ENCODE results near the gene DYNLT4. TPM values are rescaled to one million over a fixed set of nuclear protein-coding genes. Genes with fewer than 3 reads are reported as not detected.

Gene DYNLT4
- total RNA-seq, 1 experiment from 2014 or later = 4.3 TPM

DNA sequence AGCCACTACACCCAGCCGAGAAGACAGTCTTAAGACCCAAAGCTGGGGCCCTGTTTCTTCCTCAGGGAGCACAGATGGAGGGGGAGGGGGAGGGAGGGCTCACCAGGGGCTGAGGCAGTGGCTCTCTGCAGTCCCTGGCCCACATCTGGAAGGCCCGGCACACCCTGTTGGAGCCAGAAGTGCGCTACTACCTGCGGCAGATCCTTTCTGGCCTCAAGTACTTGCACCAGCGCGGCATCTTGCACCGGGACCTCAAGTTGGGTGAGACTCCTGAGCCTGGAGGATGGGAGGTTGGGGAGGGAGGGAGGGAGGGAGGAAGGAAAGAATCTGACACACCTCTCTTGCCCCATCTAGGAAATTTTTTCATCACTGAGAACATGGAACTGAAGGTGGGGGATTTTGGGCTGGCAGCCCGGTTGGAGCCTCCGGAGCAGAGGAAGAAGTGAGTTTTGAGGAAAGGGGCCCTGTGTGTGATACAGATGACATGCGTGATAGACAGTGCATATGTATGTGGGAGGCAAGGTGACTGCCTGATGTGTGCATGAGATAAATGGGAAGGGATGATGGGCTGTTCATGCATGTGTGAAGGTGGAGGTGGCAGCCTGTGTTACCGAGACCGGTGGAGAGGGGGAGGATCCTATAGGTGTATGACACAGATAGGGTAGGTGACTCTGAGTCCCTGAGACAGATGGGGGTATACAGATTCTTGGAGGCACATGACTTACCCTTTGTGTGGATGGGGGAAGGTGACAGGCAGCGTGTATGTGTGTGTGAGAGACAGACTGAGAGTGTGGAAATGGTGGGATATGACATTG lies 5.5 kb downstream of the DYNLT4 start:
- no peaks in the 10 kb centered on the region for H3K9me2 ChIP-seq (ENCODE audit: insufficient read depth)
- peak overlapping the region; percentile 82 for H3K4me3 ChIP-seq
- H3K27ac ChIP-seq = peak overlapping the region; percentile 81
- H3K36me3 ChIP-seq (ENCODE audit: low read depth) = peaks cover 10% of the 10 kb centered on the region; the same call in 1 of the 2 replicates
- ChIA-PET POLR2A (ENCODE audit: unreplicated experiment) (interaction anchor here (0.6 kb wide), 1 partner anchor 26 kb away, joined by 3 read pairs; the partner anchor contains the start of gene RPS8), CTCF (interaction anchor here (0.7 to 1.0 kb wide), 2 partner anchors 81 to 209 kb away, joined by 4 to 13 read pairs; no protein-coding TSS in a partner anchor)
- peaks cover 41% of the 10 kb centered on the region for H3K79me2 ChIP-seq (ENCODE audit: low read depth)
- DNase-seq = peak in 1 of 2 experiments; percentile 59
- H2AFZ ChIP-seq = no peak overlapping the region
- H4K20me1 ChIP-seq (ENCODE audit: insufficient read depth) = no peaks in the 10 kb centered on the region
- peak overlapping the region; percentile 94 for H3K4me2 ChIP-seq
- intact Hi-C loops (cut with micrococcal nuclease; ENCODE audit: unreplicated experiment) = loop anchor here (1.0 to 10.0 kb wide), 5 partner anchors 18 to 783 kb away; partner anchors contain the start of genes KIF2C, NASP, RNU5D-1 and SLC6A9
- no peaks in the 10 kb centered on the region for H3K9me3 ChIP-seq (ENCODE audit: insufficient read depth, low read depth)
- no peaks in the 10 kb centered on the region for H3K27me3 ChIP-seq (ENCODE audit: insufficient read depth, low read depth)
- BruUV-seq (replicated peaks) = no TSS peak
- peaks cover 61% of the 10 kb centered on the region for H3F3A ChIP-seq (ENCODE audit: insufficient read depth, low read depth)
- peaks cover 59% of the 10 kb centered on the region for H3K4me1 ChIP-seq (replicated peaks; ENCODE audit: insufficient read depth)
- TF ChIP-seq, protein P1, sequence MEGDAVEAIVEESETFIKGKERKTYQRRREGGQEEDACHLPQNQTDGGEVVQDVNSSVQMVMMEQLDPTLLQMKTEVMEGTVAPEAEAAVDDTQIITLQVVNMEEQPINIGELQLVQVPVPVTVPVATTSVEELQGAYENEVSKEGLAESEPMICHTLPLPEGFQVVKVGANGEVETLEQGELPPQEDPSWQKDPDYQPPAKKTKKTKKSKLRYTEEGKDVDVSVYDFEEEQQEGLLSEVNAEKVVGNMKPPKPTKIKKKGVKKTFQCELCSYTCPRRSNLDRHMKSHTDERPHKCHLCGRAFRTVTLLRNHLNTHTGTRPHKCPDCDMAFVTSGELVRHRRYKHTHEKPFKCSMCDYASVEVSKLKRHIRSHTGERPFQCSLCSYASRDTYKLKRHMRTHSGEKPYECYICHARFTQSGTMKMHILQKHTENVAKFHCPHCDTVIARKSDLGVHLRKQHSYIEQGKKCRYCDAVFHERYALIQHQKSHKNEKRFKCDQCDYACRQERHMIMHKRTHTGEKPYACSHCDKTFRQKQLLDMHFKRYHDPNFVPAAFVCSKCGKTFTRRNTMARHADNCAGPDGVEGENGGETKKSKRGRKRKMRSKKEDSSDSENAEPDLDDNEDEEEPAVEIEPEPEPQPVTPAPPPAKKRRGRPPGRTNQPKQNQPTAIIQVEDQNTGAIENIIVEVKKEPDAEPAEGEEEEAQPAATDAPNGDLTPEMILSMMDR (conservative IDR thresholded peaks at IDR 0.05) = no peak
- TF ChIP-seq EZH2 (IDR thresholded peaks at IDR 0.05; ENCODE audit: low read depth) = no peak

DNA sequence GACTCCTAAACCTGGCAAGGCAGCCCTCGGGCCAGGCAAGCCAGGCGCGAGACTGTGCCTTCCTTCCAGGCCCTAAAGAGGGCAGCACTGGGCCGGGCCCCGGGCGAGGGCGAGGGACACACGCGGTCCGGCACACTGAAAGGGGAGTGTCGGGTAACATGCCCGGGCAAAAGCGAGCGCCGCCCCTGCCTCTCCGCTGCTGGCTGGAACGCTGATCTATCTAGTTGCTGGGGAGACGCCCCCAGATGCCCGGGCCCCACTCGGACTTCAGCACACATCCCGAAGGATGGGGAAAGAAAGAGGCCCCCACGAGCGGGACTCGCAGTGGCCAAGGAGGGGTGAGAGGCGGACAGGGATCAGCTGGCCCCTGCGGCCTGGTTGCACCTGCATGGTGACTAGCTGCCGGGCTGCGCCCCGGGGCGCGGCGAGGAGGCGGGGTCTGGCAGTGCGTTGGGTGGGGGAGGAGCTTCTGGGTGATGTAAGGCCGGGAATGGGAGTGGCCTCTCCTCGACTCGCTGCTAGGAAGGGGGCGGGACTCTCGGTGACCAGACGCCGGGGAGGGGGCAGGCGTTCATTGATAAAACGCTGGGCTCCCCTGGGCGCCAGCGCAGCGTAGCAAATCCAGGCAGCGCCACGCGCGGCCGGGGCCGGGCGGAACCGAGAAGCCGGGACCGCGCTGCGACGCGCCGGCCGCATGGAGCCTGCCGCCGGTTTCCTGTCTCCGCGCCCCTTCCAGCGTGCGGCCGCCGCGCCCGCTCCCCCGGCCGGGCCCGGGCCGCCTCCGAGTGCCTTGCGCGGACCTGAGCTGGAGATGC lies 7.2 kb downstream of the DYNLT4 start, which contains the start of gene PLK3:
TSS of gene PLK3 (plus strand) at position 608 of the 815 bp plus-strand sequence. CDS start at position 695, 87 bp downstream.
- peaks cover 32% of the 10 kb centered on the region for H3K79me2 ChIP-seq (ENCODE audit: low read depth)
- no peaks in the 10 kb centered on the region for H3K27me3 ChIP-seq (ENCODE audit: insufficient read depth, low read depth)
- intact Hi-C loops (cut with micrococcal nuclease; ENCODE audit: unreplicated experiment) = loop anchor here (2.0 to 10.0 kb wide), 4 partner anchors 37 to 785 kb away; partner anchors contain the start of genes KIF2C, NASP, RNU5D-1 and SLC6A9
- peak within 1 kb of the TSS; percentile 72; the same call in 1 of the 2 replicates for H2AFZ ChIP-seq
- peaks cover 45% of the 10 kb centered on the region for H3K4me1 ChIP-seq (replicated peaks; ENCODE audit: insufficient read depth)
- ChIA-PET POLR2A (ENCODE audit: unreplicated experiment) (interaction anchor here (0.5 to 1.0 kb wide), 16 partner anchors 9 to 758 kb away, joined by 3 to 31 read pairs (median 5); partner anchors contain the start of genes AKR1A1, BTBD19, TESK2 and UROD), CTCF (interaction anchor here (0.6 to 1.5 kb wide), 11 partner anchors 9 to 855 kb away, joined by 3 to 10 read pairs (median 4); partner anchors contain the start of genes BTBD19, HECTD3 and UROD)
- no peaks in the 10 kb centered on the region for H3K9me2 ChIP-seq (ENCODE audit: insufficient read depth)
- H3K36me3 ChIP-seq (ENCODE audit: low read depth) = peaks cover under 1% of the 10 kb centered on the region; the same call in 1 of the 2 replicates
- peak within 1 kb of the TSS; percentile 82 for H3K4me3 ChIP-seq
- TF ChIP-seq EZH2 (IDR thresholded peaks at IDR 0.05; ENCODE audit: low read depth) = no peak
- TF ChIP-seq, protein P1 (conservative IDR thresholded peaks at IDR 0.05) = peak; percentile 88
- H3K4me2 ChIP-seq = peak within 1 kb of the TSS; percentile 94
- H3F3A ChIP-seq (ENCODE audit: insufficient read depth, low read depth) = peaks cover 52% of the 10 kb centered on the region
- no peaks in the 10 kb centered on the region for H3K9me3 ChIP-seq (ENCODE audit: insufficient read depth, low read depth)
- peak within 1 kb of the TSS; percentile 81 for H3K27ac ChIP-seq
- peak; percentile 88 to 99 for DNase-seq
- no peaks in the 10 kb centered on the region for H4K20me1 ChIP-seq (ENCODE audit: insufficient read depth)
- BruUV-seq (replicated peaks) = TSS peak; percentile 22

Measured in PC-9 (cell line).